Naive B cell (primary cell): ENCODE results near the gene TBC1D16. TPM values are rescaled to one million over a fixed set of nuclear protein-coding genes. Genes with fewer than 3 reads are reported as not detected.

Source experiments
- ATAC-seq, 2 donors: fragments of 150-1000 bp; cut with Tn5 transposase; 2 replicates each; pipeline ENCODE4 v1.10.0; 2021; ENCODE audit warnings: low read depth in 2 of 2, mild to moderate bottlenecking in 2 of 2, moderate library complexity in 2 of 2
- DNase-seq: peaks from one replicate; pipeline ENCODE4 v3.0.0; 2022
- H3K27ac Mint-ChIP-seq, 6 donors: one replicate each; pipeline ENCODE4 v1.8.0; 2020 to 2022; ENCODE audit warnings: mild to moderate bottlenecking in 6 of 6, mixed read lengths in 6 of 6, moderate library complexity in 5 of 6, inconsistent platforms in 2 of 6
- H3K27me3 Mint-ChIP-seq, 3 donors: one replicate each; pipeline ENCODE4 v1.8.0; 2021 to 2022; ENCODE audit warnings: mixed read lengths in 3 of 3, mild to moderate bottlenecking in 1 of 3
- H3K36me3 Mint-ChIP-seq, 2 donors: one replicate each; pipeline ENCODE4 v1.8.0; 2020 to 2022; ENCODE audit warnings: mixed read lengths in 2 of 2, inconsistent platforms in 1 of 2, mild to moderate bottlenecking in 1 of 2
- H3K4me1 Mint-ChIP-seq, 3 donors: one replicate each; pipeline ENCODE4 v1.8.0; 2020 to 2022; ENCODE audit warnings: mixed read lengths in 3 of 3, inconsistent platforms in 1 of 3, mild to moderate bottlenecking in 1 of 3, moderate library complexity in 1 of 3
- H3K4me3 Mint-ChIP-seq, 8 donors: one replicate each; pipeline ENCODE4 v1.8.0; 2020 to 2022; ENCODE audit warnings: mild to moderate bottlenecking in 8 of 8, mixed read lengths in 8 of 8, moderate library complexity in 8 of 8, inconsistent platforms in 2 of 8
- H3K9me3 Mint-ChIP-seq, 7 donors: one replicate each; pipeline ENCODE4 v1.8.0; 2020 to 2022; ENCODE audit warnings: mixed read lengths in 7 of 7, mild to moderate bottlenecking in 5 of 7, inconsistent platforms in 2 of 7, moderate library complexity in 1 of 7
- polyA plus RNA-seq, 6 donors: library from polyadenylated mRNA; unstranded; fragments of 300-500 nt; fragmentation: Illumina TruSeq; gene quantifications; one replicate each; pipeline ENCODE4 v1.2.3, GENCODE V29; 2021; ENCODE audit warnings: low read depth in 6 of 6

Gene TBC1D16
- polyA plus RNA-seq, 6 donors from 2014 or later: 0.31 to 2.6 (median 1.4) TPM; not detected in 1

DNA sequence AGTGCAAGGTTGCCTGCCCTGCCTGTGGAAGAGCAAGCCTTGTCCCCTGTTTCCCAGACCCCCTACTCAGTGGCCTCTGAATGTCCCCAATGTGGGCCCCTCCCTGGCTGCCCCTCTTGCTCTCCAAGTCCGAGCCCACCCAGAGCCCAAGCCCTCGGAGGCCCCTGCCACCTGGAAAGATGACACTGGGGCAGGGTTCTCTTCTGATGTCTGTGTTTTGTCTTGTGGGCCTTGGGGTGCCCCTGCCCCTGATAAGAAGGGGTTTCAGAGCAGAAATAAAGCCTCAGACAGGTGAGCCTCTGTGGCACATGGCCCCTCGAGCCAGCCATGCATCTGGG is 111.1 kb downstream of the TBC1D16 start:
- no peak for DNase-seq
- no peaks in the 10 kb centered on the region for H3K36me3 Mint-ChIP-seq
- H3K4me1 Mint-ChIP-seq: peaks cover 0 to 16% (median 8%) of the 10 kb centered on the region in 3 donors
- no peaks in the 10 kb centered on the region for H3K9me3 Mint-ChIP-seq
- H3K4me3 Mint-ChIP-seq: no peak overlapping the region
- H3K27me3 Mint-ChIP-seq: peaks cover 0 to 33% (median 31%) of the 10 kb centered on the region in 3 donors
- ATAC-seq: no peak
- H3K27ac Mint-ChIP-seq: peak overlapping the region in 1 of 6 donors; percentile 47

DNA sequence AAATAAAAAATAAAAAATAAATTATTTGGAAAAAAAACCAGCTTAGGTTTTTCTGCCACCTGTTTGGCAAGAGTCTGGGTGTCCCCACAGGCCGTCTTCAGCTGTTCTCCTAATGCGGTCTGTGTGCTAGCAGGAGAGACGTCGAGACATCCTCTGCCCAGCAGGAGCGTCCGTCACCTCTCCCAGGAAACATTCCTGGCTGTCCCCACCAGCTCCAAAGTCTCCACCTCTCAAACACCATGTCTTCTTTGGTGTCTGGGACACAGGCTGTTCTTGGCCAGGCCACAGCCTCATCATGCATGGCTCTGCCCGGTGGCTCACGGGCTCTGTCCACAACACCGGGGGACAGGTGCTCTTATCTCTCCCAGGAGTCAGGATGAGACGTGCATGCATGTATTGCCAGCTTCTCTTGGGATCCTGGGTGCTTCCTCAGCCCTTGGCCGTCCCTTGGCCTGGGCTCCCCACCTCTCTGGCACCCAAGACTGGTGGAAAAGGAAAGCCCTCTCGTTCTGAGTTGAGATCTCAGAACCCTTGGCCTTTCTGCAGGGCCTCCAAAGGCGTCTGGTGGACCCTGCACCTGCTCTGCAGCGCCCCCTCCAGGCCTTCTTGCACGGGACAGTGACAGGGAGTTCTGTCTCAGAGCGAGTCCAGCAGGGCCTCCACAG is 111.6 kb downstream of the TBC1D16 start:
- DNase-seq (no peak), ATAC-seq (no peak)
- H3K27ac Mint-ChIP-seq: no peak overlapping the region
- H3K27me3 Mint-ChIP-seq: peaks cover 0 to 37% (median 34%) of the 10 kb centered on the region in 3 donors
- H3K36me3 Mint-ChIP-seq: no peaks in the 10 kb centered on the region
- H3K4me1 Mint-ChIP-seq: peaks cover 0 to 18% (median 8%) of the 10 kb centered on the region in 3 donors
- H3K9me3 Mint-ChIP-seq: no peaks in the 10 kb centered on the region
- no peak overlapping the region for H3K4me3 Mint-ChIP-seq

DNA sequence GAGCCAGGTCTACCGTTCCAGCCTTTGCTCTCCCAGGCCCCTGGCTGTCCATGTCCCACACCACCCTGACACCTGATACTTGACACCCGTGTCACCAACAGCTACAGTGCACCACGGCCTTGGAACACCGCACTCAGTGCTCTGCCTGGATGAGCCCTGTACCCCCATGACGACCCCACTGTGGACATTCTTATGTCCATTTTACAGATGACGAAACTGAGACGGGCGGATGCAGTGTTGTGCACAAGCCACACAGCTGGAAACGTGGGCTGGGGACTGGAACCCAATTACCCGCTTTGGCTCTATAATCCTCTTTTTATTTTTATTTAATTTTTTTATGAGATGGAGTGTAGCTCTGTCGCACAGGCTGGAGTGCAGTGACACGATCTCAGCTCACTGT is 112.9 kb downstream of the TBC1D16 start:
- no peak for ATAC-seq
- Mint-ChIP-seq H3K27me3 (peaks cover 0 to 36% (median 32%) of the 10 kb centered on the region in 3 donors), H3K9me3 (no peaks in the 10 kb centered on the region), H3K4me1 (peaks cover 0 to 8% (median 0%) of the 10 kb centered on the region in 3 donors), H3K4me3 (no peak overlapping the region), H3K36me3 (no peaks in the 10 kb centered on the region), H3K27ac (no peak overlapping the region)
- no peak for DNase-seq

- no peak overlapping the region for H3K4me3 Mint-ChIP-seq
- H3K9me3 Mint-ChIP-seq: no peaks in the 10 kb centered on the region
- H3K36me3 Mint-ChIP-seq: no peaks in the 10 kb centered on the region
- ATAC-seq (no peak), DNase-seq (no peak)
- peaks cover 0 to 5% (median 0%) of the 10 kb centered on the region in 3 donors for H3K4me1 Mint-ChIP-seq
- H3K27me3 Mint-ChIP-seq: peaks cover 0 to 38% (median 33%) of the 10 kb centered on the region in 3 donors
- H3K27ac Mint-ChIP-seq: no peak overlapping the region
These were observed 113.5 kb downstream of the TBC1D16 start for GRCh38 chr17:79922116-79922601.

GRCh38 chr17:79921411-79922115 is 114.1 kb downstream of the TBC1D16 start:
- no peak overlapping the region for H3K4me3 Mint-ChIP-seq
- peaks cover 0 to 5% (median 0%) of the 10 kb centered on the region in 3 donors for H3K4me1 Mint-ChIP-seq
- H3K9me3 Mint-ChIP-seq: no peaks in the 10 kb centered on the region
- no peak for DNase-seq
- H3K36me3 Mint-ChIP-seq: no peaks in the 10 kb centered on the region
- ATAC-seq: no peak
- peaks cover 2 to 39% (median 33%) of the 10 kb centered on the region in 3 donors for H3K27me3 Mint-ChIP-seq
- H3K27ac Mint-ChIP-seq: no peak overlapping the region

- peaks cover 0 to 5% (median 0%) of the 10 kb centered on the region in 3 donors for H3K4me1 Mint-ChIP-seq
These were observed 114.8 kb downstream of the TBC1D16 start for GRCh38 chr17:79920751-79921410.

GRCh38 chr17:79919862-79920720 is 115.6 kb downstream of the TBC1D16 start:
- no peak overlapping the region for H3K27ac Mint-ChIP-seq

More at GRCh38 chr17:79920751-79921410, 114.8 kb downstream of the TBC1D16 start:
- H3K27me3 Mint-ChIP-seq: peaks cover 7 to 39% (median 31%) of the 10 kb centered on the region in 3 donors
- no peak for DNase-seq
- no peaks in the 10 kb centered on the region for H3K36me3 Mint-ChIP-seq
- H3K9me3 Mint-ChIP-seq: no peaks in the 10 kb centered on the region
- ATAC-seq: no peak
- H3K4me3 Mint-ChIP-seq: peak overlapping the region in 1 of 8 donors; percentile 47
- no peak overlapping the region for H3K27ac Mint-ChIP-seq

DNA sequence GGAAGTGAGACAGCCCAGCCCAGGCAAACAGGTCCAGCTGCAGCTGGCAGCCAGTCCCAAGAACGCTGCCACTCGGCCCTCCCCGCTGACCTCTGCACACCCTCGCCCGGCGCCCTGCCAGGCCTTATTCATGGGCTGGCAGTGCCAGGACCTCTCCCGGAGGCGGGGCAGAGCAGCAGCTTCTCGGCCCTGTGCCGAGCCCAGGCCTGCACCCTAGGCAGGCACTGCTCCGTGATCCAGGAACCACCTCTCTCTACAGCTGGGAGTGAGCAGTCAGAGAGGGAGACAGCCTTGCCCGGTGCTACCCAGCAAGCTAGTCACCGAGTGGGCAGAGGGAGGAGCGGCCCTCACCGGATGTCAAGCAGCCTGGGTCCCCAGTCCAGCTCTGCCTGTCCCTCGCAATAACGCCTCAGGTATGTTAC is 116.5 kb downstream of the TBC1D16 start:
- no peak for ATAC-seq
- Mint-ChIP-seq H3K27ac (peak overlapping the region in 2 of 6 donors; percentile 61 to 85), H3K27me3 (peaks cover 7 to 40% (median 39%) of the 10 kb centered on the region in 3 donors), H3K36me3 (no peaks in the 10 kb centered on the region), H3K4me1 (peaks cover 5 to 7% (median 7%) of the 10 kb centered on the region in 3 donors), H3K4me3 (no peak overlapping the region), H3K9me3 (no peaks in the 10 kb centered on the region)
- DNase-seq: no peak

More at GRCh38 chr17:79919862-79920720, 115.6 kb downstream of the TBC1D16 start:
- peak overlapping the region in 1 of 8 donors; percentile 47 for H3K4me3 Mint-ChIP-seq
- ATAC-seq (no peak), DNase-seq (no peak)
- H3K36me3 Mint-ChIP-seq: no peaks in the 10 kb centered on the region
- H3K4me1 Mint-ChIP-seq: peaks cover 5 to 6% (median 5%) of the 10 kb centered on the region in 3 donors
- H3K9me3 Mint-ChIP-seq: no peaks in the 10 kb centered on the region
- H3K27me3 Mint-ChIP-seq: peaks cover 7 to 45% (median 35%) of the 10 kb centered on the region in 3 donors

- Mint-ChIP-seq H3K4me3 (no peak overlapping the region), H3K36me3 (no peaks in the 10 kb centered on the region), H3K4me1 (peaks cover 5 to 7% (median 7%) of the 10 kb centered on the region in 3 donors), H3K27me3 (peaks cover 7 to 41% (median 40%) of the 10 kb centered on the region in 3 donors), H3K27ac (peak overlapping the region in 1 of 6 donors; percentile 61), H3K9me3 (no peaks in the 10 kb centered on the region)
- ATAC-seq (no peak), DNase-seq (no peak)
These were observed 117.0 kb downstream of the TBC1D16 start for GRCh38 chr17:79918581-79919163.

GRCh38 chr17:79917902-79918484 is 117.7 kb downstream of the TBC1D16 start:
- ATAC-seq: no peak
- Mint-ChIP-seq H3K4me1 (peaks cover 5 to 7% (median 7%) of the 10 kb centered on the region in 3 donors), H3K27ac (peak overlapping the region in 1 of 6 donors; percentile 61), H3K36me3 (no peaks in the 10 kb centered on the region), H3K27me3 (peaks cover 7 to 43% (median 40%) of the 10 kb centered on the region in 3 donors), H3K9me3 (no peaks in the 10 kb centered on the region), H3K4me3 (no peak overlapping the region)
- DNase-seq: no peak

DNA sequence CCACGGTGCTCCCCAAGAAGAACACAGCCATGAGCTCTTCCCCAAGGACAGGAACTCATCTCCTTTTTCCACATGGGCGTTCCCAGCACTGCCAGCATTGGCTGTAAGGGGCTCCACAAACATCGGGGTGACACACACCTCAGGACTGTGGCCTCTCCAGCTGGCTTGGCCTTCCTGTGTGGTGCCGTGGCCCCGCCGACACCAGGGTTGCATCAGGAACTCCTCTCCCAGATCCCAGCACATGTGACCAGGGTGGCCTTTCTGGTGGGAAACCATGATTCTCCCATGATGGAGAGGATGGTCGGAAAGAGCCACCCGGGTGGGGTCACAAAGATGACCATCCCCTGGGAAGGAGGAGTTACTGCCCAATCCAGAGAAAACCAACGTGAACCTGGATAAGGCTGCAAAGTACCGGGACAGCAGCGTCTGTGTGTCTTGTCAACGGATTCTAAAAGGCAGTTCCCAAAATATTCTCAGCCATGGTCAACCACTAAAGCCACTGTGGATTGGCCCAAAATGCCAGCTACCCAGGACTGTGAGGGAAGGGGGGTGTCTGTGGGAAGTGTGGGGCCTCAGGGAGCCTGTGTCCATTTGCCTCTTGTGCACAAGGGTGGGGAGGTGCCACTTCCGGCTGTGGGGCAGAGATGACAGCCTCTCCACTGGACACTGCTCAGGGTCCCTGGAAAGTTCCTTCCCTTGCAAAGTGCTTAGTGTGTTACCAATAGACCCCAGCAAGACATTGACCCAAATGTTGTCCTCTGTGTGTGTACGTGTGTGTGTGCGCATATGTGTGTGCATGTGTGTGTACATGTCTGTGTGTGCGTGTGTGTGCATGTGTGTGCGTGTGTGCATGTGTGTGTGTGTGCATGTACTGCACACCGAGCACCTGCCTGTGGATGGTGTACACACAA is 118.4 kb downstream of the TBC1D16 start:
- Mint-ChIP-seq H3K4me1 (peaks cover 5 to 7% (median 7%) of the 10 kb centered on the region in 3 donors), H3K27ac (no peak overlapping the region), H3K9me3 (no peaks in the 10 kb centered on the region), H3K36me3 (no peaks in the 10 kb centered on the region), H3K4me3 (no peak overlapping the region), H3K27me3 (peaks cover 7 to 43% (median 43%) of the 10 kb centered on the region in 3 donors)
- DNase-seq (no peak), ATAC-seq (no peak)
